HT1080 (cell line): ENCODE measurements around the gene SLC35A3. TPM values are rescaled to one million over a fixed set of nuclear protein-coding genes. Genes with fewer than 3 reads are reported as not detected.

Source experiments
- DNase-seq: peaks from one replicate; pipeline ENCODE4 v3.0.0-alpha.2; 2015; ENCODE audit warnings: low read depth
- small RNA-seq: library from RNA; depleted of rRNA; stranded (forward); fragments of <200 nt; gene quantifications from one replicate; pipeline ENCODE3, GENCODE V24; 2014
- total RNA-seq: library from RNA; depleted of rRNA; stranded (reverse); fragments of >200 nt; shearing (Covaris generic); gene quantifications from 2 replicates; pipeline ENCODE4 v1.2.3, GENCODE V29; 2014; rRNA removed

Gene SLC35A3
- total RNA-seq, 1 experiment from 2014 or later: 31.0 TPM

DNA sequence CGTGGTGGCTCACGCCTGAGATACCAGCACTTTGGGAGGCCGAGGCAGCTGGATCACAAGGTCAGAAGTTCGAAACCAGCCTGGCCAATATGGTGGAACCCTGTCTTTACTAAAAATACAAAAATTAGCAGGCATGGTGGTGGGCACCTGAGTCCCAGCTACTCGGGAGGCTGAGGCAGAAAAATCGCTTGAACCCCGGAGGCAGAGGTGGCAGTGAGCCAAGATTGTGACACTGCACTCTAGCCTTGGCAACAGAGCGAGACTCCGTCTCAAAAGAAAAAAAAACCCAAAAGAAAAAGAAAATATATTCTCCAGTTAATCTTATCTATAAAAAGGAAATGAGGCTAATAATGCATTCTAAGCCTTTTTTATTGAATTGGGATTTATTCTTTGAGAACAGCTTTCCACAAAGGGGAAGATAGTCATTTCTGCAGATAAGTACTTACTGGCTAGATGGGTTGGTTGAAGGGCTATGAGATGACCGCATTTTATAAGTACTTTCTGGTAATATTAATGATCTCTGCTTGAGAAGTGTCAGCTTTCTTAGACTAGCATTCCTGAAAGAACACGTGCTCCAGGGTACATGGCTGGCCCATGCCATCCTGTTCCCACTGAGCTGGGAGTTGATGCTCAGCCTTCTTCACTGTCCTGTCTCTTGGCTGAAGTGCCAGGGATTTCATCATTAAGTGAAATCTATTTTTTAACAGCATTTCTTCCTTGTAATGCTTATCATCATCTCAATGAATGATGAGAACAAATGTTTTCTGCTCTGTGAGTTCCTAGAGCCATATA, 105.0 kb downstream of the SLC35A3 start:
- DNase-seq: no peak

DNA sequence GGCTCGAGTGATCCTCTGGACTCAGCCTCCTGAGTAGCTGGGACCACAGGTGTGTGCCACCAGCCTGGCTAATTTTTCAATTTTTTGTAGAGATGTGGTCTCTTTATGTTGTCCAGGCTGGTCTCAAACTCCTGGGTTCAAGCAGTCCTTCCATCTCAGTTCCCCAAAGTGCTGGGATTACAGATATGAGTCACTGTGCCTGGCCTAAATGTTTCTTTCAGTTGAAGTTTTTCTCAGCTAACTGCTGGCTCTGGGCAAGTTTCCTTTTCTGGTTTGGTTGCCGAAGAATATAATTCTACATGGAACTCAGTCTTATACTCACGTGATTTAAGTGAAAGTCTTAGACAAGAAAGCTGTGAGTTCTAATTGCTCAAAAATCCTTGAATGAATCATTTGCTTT, 106.0 kb downstream of the SLC35A3 start:
- no peak for DNase-seq

GRCh38 chr1:100076319-100076718, 106.5 kb downstream of the SLC35A3 start:
- DNase-seq: no peak

DNA sequence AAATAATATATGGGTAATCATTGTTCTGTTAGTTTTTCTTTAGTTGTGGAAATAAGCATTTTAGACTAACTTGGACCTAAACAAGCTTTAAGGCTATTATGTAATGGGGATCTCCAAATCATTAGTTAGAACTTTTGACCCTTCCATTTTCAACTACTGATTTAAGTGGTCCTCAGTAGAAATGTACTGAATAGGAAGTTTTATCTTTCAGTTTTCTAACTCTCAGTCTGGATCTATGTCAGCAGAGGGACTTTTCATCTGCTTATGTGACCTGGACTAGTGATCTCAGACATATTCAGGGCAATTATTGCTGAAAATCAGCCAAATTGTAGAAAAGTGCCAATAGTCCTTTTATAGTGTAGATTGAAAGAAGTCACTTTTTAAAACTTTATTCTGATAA, 106.9 kb downstream of the SLC35A3 start:
- DNase-seq: no peak

DNA sequence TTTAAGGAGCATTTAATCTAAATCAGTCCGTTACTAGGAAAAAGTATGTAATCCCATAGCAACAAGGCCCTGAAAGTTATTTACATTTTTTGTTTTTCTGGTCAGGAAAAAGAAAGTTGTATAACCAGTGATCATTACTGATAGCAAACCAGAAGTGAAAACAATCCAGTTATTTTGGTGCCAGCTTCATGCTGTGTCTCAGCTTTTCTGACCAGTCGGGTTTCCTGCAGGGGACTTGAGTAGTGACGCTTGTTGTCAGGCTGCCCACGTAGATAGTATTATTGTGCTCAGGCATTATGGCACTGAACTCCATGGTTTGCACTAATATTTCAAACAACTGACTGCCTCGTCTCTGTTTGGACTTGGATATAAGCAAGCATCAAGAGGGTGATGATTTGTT, 107.7 kb downstream of the SLC35A3 start:
- DNase-seq: no peak

- DNase-seq: no peak
These were observed 110.5 kb downstream of the SLC35A3 start for GRCh38 chr1:100080331-100080730.

Small RNA genes lying within 50 kb of the gene (small RNA-seq; reads per million reads assigned to genes)
- gene RNU6-1318P: not detected
- gene RNU6-750P: not detected

Other genes starting within 250 kb of the SLC35A3 start
- 1.9 and 4.0 TPM in 2 replicates for gene FRRS1, start 203.4 kb upstream of the SLC35A3 start, total RNA-seq
- 3.8 and 5.3 TPM in 2 replicates for gene AGL, start 119.6 kb upstream of the SLC35A3 start, total RNA-seq
- gene SASS6, start 162.9 kb downstream of the SLC35A3 start, total RNA-seq: 11.1 and 12.1 TPM in 2 replicates
- 13.2 and 23.2 TPM in 2 replicates for gene TRMT13, start 163.2 kb downstream of the SLC35A3 start, total RNA-seq
- gene LRRC39, start 208.3 kb downstream of the SLC35A3 start, total RNA-seq: not detected in 2 replicates